Measurements from ENCODE around the gene TICRR. TPM values are rescaled to one million over a fixed set of nuclear protein-coding genes. Genes with fewer than 3 reads are reported as not detected.

TICRR gene
- total RNA-seq, 1 experiment from 2014 or later, result 20.5 TPM

- no peak overlapping the region for H3K4me3 ChIP-seq (ENCODE audit: low read depth in 2 of 2, low read length in 2 of 2)
- no peaks in the 10 kb centered on the region; the same call in 1 of the 2 replicates for H3K27me3 ChIP-seq (ENCODE audit: control insufficient read depth, insufficient read depth, low read length)
- no peak for TF ChIP-seq SIN3A (IDR thresholded peaks at IDR 0.05; ENCODE audit: borderline replicate concordance, insufficient read depth, low read depth, low read length)
- TF ChIP-seq, protein P1, sequence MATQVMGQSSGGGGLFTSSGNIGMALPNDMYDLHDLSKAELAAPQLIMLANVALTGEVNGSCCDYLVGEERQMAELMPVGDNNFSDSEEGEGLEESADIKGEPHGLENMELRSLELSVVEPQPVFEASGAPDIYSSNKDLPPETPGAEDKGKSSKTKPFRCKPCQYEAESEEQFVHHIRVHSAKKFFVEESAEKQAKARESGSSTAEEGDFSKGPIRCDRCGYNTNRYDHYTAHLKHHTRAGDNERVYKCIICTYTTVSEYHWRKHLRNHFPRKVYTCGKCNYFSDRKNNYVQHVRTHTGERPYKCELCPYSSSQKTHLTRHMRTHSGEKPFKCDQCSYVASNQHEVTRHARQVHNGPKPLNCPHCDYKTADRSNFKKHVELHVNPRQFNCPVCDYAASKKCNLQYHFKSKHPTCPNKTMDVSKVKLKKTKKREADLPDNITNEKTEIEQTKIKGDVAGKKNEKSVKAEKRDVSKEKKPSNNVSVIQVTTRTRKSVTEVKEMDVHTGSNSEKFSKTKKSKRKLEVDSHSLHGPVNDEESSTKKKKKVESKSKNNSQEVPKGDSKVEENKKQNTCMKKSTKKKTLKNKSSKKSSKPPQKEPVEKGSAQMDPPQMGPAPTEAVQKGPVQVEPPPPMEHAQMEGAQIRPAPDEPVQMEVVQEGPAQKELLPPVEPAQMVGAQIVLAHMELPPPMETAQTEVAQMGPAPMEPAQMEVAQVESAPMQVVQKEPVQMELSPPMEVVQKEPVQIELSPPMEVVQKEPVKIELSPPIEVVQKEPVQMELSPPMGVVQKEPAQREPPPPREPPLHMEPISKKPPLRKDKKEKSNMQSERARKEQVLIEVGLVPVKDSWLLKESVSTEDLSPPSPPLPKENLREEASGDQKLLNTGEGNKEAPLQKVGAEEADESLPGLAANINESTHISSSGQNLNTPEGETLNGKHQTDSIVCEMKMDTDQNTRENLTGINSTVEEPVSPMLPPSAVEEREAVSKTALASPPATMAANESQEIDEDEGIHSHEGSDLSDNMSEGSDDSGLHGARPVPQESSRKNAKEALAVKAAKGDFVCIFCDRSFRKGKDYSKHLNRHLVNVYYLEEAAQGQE (IDR thresholded peaks at IDR 0.05; ENCODE audit: insufficient read depth in 1 of 2, low read depth in 2 of 2, low read length in 1 of 2), result no peak
- TF ChIP-seq, protein P2, sequence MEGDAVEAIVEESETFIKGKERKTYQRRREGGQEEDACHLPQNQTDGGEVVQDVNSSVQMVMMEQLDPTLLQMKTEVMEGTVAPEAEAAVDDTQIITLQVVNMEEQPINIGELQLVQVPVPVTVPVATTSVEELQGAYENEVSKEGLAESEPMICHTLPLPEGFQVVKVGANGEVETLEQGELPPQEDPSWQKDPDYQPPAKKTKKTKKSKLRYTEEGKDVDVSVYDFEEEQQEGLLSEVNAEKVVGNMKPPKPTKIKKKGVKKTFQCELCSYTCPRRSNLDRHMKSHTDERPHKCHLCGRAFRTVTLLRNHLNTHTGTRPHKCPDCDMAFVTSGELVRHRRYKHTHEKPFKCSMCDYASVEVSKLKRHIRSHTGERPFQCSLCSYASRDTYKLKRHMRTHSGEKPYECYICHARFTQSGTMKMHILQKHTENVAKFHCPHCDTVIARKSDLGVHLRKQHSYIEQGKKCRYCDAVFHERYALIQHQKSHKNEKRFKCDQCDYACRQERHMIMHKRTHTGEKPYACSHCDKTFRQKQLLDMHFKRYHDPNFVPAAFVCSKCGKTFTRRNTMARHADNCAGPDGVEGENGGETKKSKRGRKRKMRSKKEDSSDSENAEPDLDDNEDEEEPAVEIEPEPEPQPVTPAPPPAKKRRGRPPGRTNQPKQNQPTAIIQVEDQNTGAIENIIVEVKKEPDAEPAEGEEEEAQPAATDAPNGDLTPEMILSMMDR (IDR thresholded peaks at IDR 0.05), result no peak
- no peak for TF ChIP-seq TCF7L2 (IDR thresholded peaks at IDR 0.05; ENCODE audit: low read depth, low read length)
- no peak for TF ChIP-seq POLR2AphosphoS5 (IDR thresholded peaks at IDR 0.05; ENCODE audit: low read depth, low read length)
- ChIA-PET CTCF (no interaction called here), POLR2A (no interaction called here)
- H3K27ac ChIP-seq (ENCODE audit: low read length), result no peak overlapping the region
- H3K36me3 ChIP-seq (ENCODE audit: control insufficient read depth, insufficient read depth, low read length), result no peaks in the 10 kb centered on the region
- ATAC-seq, result no peak
- BruUV-seq (replicated peaks), result no TSS peak
- in situ Hi-C loops (cut with HindIII; ENCODE audit: low pct_unique_long_range_greater_than_20kb, low sequenced_read_pairs), result no loop called here
- no peak for DNase-seq (ENCODE audit: low read depth, low spot score)
- no peaks in the 10 kb centered on the region for H3K9me3 ChIP-seq (ENCODE audit: control insufficient read depth, insufficient read depth, low read depth, low read length)
- intact Hi-C loops (cut with micrococcal nuclease; ENCODE audit: unreplicated experiment), result no loop called here
- H3K4me1 ChIP-seq (ENCODE audit: control insufficient read depth, insufficient read depth, low read length), result peaks cover 5% of the 10 kb centered on the region
These were observed 85.3 kb downstream of the TICRR start for GRCh38 chr15:89660556-89660955.

GRCh38 chr15:89662893-89663626, 87.8 kb downstream of the TICRR start:
- no TSS peak for BruUV-seq (replicated peaks)
- CTCF ChIA-PET, result no interaction called here
- H3K4me3 ChIP-seq (ENCODE audit: low read depth in 2 of 2, low read length in 2 of 2), result no peak overlapping the region
- H3K27me3 ChIP-seq (ENCODE audit: control insufficient read depth, insufficient read depth, low read length), result no peaks in the 10 kb centered on the region; the same call in 1 of the 2 replicates
- no peaks in the 10 kb centered on the region for H3K9me3 ChIP-seq (ENCODE audit: control insufficient read depth, insufficient read depth, low read depth, low read length)
- no peak for ATAC-seq
- POLR2A ChIA-PET, result no interaction called here
- intact Hi-C loops (cut with micrococcal nuclease; ENCODE audit: unreplicated experiment), result no loop called here
- H3K27ac ChIP-seq (ENCODE audit: low read length), result no peak overlapping the region
- in situ Hi-C loops (cut with HindIII; ENCODE audit: low pct_unique_long_range_greater_than_20kb, low sequenced_read_pairs), result no loop called here
- H3K4me1 ChIP-seq (ENCODE audit: control insufficient read depth, insufficient read depth, low read length), result peaks cover 12% of the 10 kb centered on the region
- H3K36me3 ChIP-seq (ENCODE audit: control insufficient read depth, insufficient read depth, low read length), result no peaks in the 10 kb centered on the region
- TF ChIP-seq, protein P1 (IDR thresholded peaks at IDR 0.05; ENCODE audit: insufficient read depth in 1 of 2, low read depth in 2 of 2, low read length in 1 of 2), result no peak
- TF ChIP-seq POLR2AphosphoS5 (IDR thresholded peaks at IDR 0.05; ENCODE audit: low read depth, low read length) (no peak), TCF7L2 (IDR thresholded peaks at IDR 0.05; ENCODE audit: low read depth, low read length) (no peak), SIN3A (IDR thresholded peaks at IDR 0.05; ENCODE audit: borderline replicate concordance, insufficient read depth, low read depth, low read length) (no peak)
- TF ChIP-seq, protein P2 (IDR thresholded peaks at IDR 0.05), result no peak
- no peak for DNase-seq (ENCODE audit: low read depth, low spot score)
